ENCODE measurements around the gene ESRP2.

ESRP2 gene

GRCh38 chr16:68229431-68230175 is 6.3 kb downstream of the ESRP2 start:
- DNase-seq, result peak; percentile 81
- in situ Hi-C loops (cut with MboI; ENCODE audit: low pct_unique_long_range_greater_than_20kb, low sequenced_read_pairs), result no loop called here

GRCh38 chr16:68228652-68229051 is 7.3 kb downstream of the ESRP2 start:
- DNase-seq, result no peak

GRCh38 chr16:68227850-68228553 is 7.9 kb downstream of the ESRP2 start:
- DNase-seq, result no peak
- in situ Hi-C loops (cut with MboI; ENCODE audit: low pct_unique_long_range_greater_than_20kb, low sequenced_read_pairs), result no loop called here

More at GRCh38 chr16:68228652-68229051, 7.3 kb downstream of the ESRP2 start:
- in situ Hi-C loops (cut with MboI; ENCODE audit: low pct_unique_long_range_greater_than_20kb, low sequenced_read_pairs), result no loop called here

GRCh38 chr16:68227183-68227793 is 8.6 kb downstream of the ESRP2 start:
- in situ Hi-C loops (cut with MboI; ENCODE audit: low pct_unique_long_range_greater_than_20kb, low sequenced_read_pairs), result no loop called here

GRCh38 chr16:68226116-68226515 is 9.8 kb downstream of the ESRP2 start:
- in situ Hi-C loops (cut with MboI; ENCODE audit: low pct_unique_long_range_greater_than_20kb, low sequenced_read_pairs), result no loop called here
- no peak for DNase-seq

More at GRCh38 chr16:68227183-68227793, 8.6 kb downstream of the ESRP2 start:
- peak; percentile 44 for DNase-seq

GRCh38 chr16:68223072-68223471 is 12.9 kb downstream of the ESRP2 start:
- no peak for DNase-seq
- in situ Hi-C loops (cut with MboI; ENCODE audit: low pct_unique_long_range_greater_than_20kb, low sequenced_read_pairs), result no loop called here

GRCh38 chr16:68219725-68220351 is 16.1 kb downstream of the ESRP2 start:
- DNase-seq, result no peak
- in situ Hi-C loops (cut with MboI; ENCODE audit: low pct_unique_long_range_greater_than_20kb, low sequenced_read_pairs), result no loop called here

- in situ Hi-C loops (cut with MboI; ENCODE audit: low pct_unique_long_range_greater_than_20kb, low sequenced_read_pairs), result no loop called here
- DNase-seq, result no peak
These were observed 18.4 kb downstream of the ESRP2 start for GRCh38 chr16:68217506-68217905.

- DNase-seq, result no peak
- in situ Hi-C loops (cut with MboI; ENCODE audit: low pct_unique_long_range_greater_than_20kb, low sequenced_read_pairs), result no loop called here
These were observed 19.7 kb downstream of the ESRP2 start for GRCh38 chr16:68216240-68216639.

- in situ Hi-C loops (cut with MboI; ENCODE audit: low pct_unique_long_range_greater_than_20kb, low sequenced_read_pairs), result no loop called here
- DNase-seq, result no peak
These were observed 20.6 kb downstream of the ESRP2 start for GRCh38 chr16:68215302-68215701.

GRCh38 chr16:68214726-68215125 is 21.2 kb downstream of the ESRP2 start:
- in situ Hi-C loops (cut with MboI; ENCODE audit: low pct_unique_long_range_greater_than_20kb, low sequenced_read_pairs), result no loop called here
- no peak for DNase-seq

- DNase-seq, result no peak
- in situ Hi-C loops (cut with MboI; ENCODE audit: low pct_unique_long_range_greater_than_20kb, low sequenced_read_pairs), result no loop called here
These were observed 29.7 kb downstream of the ESRP2 start for GRCh38 chr16:68206245-68206644.

GRCh38 chr16:68202091-68202519 is 33.8 kb downstream of the ESRP2 start:
- in situ Hi-C loops (cut with MboI; ENCODE audit: low pct_unique_long_range_greater_than_20kb, low sequenced_read_pairs), result no loop called here
- no peak for DNase-seq

GRCh38 chr16:68200088-68200783 is 35.7 kb downstream of the ESRP2 start:
- no peak for DNase-seq
- in situ Hi-C loops (cut with MboI; ENCODE audit: low pct_unique_long_range_greater_than_20kb, low sequenced_read_pairs), result no loop called here

- DNase-seq, result no peak
These were observed 38.7 kb downstream of the ESRP2 start for GRCh38 chr16:68197250-68197649.

GRCh38 chr16:68194251-68194650 is 41.7 kb downstream of the ESRP2 start:
- no peak for DNase-seq
- in situ Hi-C loops (cut with MboI; ENCODE audit: low pct_unique_long_range_greater_than_20kb, low sequenced_read_pairs), result no loop called here

More at GRCh38 chr16:68197250-68197649, 38.7 kb downstream of the ESRP2 start:
- in situ Hi-C loops (cut with MboI; ENCODE audit: low pct_unique_long_range_greater_than_20kb, low sequenced_read_pairs), result no loop called here

- in situ Hi-C loops (cut with MboI; ENCODE audit: low pct_unique_long_range_greater_than_20kb, low sequenced_read_pairs), result no loop called here
- no peak for DNase-seq
These were observed 45.0 kb downstream of the ESRP2 start for GRCh38 chr16:68190736-68191510.

GRCh38 chr16:68190081-68190480 is 45.8 kb downstream of the ESRP2 start:
- in situ Hi-C loops (cut with MboI; ENCODE audit: low pct_unique_long_range_greater_than_20kb, low sequenced_read_pairs), result no loop called here
- peak; percentile 5 for DNase-seq

Measured in KBM-7 (cell line).